HepG2 (cell line): ENCODE measurements around the gene RDH12. TPM values are rescaled to one million over a fixed set of nuclear protein-coding genes. Genes with fewer than 3 reads are reported as not detected.
A peak's percentile ranks its signal among the peaks of the same experiment; 100 is the strongest.

Experiments used
- ATAC-seq: fragments of 200-7000 bp; cut with Tn5 transposase; 3 replicates; pipeline ENCODE4 v1.9.1; 2020; ENCODE audit warnings: mild to moderate bottlenecking, moderate library complexity
- BruUV-seq: library from RNA; stranded (reverse); fragments of 400-500 nt; replicated peaks from 2 replicates; lab custom pipeline; 2021; lab: Mats Ljungman, UMichigan
- CTCF ChIA-PET: fragments of 300-600 bp; formaldehyde crosslinking; extraction: SDS; loops from one replicate; lab custom pipeline; 2021; ENCODE audit warnings: low total read pairs, inconsistent platforms, low intra/inter-chr PET ratio; lab: Yijun Ruan, JAX
- POLR2A ChIA-PET: fragments of 350-600 bp; sonication (Branson Sonifier 250); formaldehyde crosslinking; loops from one replicate; lab custom pipeline; 2020; ENCODE audit warnings: antibody characterized with exemption, inconsistent platforms; lab: Yijun Ruan, JAX
- DNase-seq: peaks from one replicate; pipeline ENCODE4 v3.0.0-alpha.2; 2015; ENCODE audit warnings: low spot score
- FAIRE-seq: peaks from 3 replicates; lab custom pipeline; 2011; peaks lifted over from hg19 to GRCh38; lab: Jason Lieb, UNC
- H2AFZ ChIP-seq: one replicate; pipeline ENCODE4 v1.6.1; 2011; ENCODE audit warnings: low read length, inconsistent platforms
- H3K27ac ChIP-seq: fragments of 300-600 bp; 3 replicates; pipeline ENCODE4 v1.8.0; 2011; ENCODE audit warnings: mixed run types, mild to moderate bottlenecking, mixed read lengths, low read length, inconsistent platforms; ENCODE audit not compliant: insufficient read depth; ENCODE audit errors: extremely low read length
- H3K27me3 ChIP-seq, 2 experiments: fragments of 200-600 bp in 1 of 2; 2 replicates in 1 of 2; 3 replicates in 1 of 2; pipeline versions ENCODE4 v1.6.0 to v1.8.0; 2011; ENCODE audit warnings: low read length in 2 of 2, mild to moderate bottlenecking in 2 of 2, moderate library complexity in 2 of 2, inconsistent platforms in 1 of 2; ENCODE audit not compliant: insufficient read depth in 2 of 2, control insufficient read depth in 1 of 2
- H3K36me3 ChIP-seq, 2 experiments: fragments of 200-600 bp in 1 of 2; replicated peaks in 1 of 2; 2 replicates in 1 of 2; 3 replicates in 1 of 2; pipeline versions ENCODE4 v1.5.1 to v1.8.0; 2011; ENCODE audit warnings: low read length in 2 of 2, inconsistent platforms in 1 of 2; ENCODE audit not compliant: insufficient read depth in 2 of 2, control insufficient read depth in 1 of 2
- H3K4me1 ChIP-seq: 2 replicates; pipeline ENCODE4 v1.5.1; 2012; ENCODE audit warnings: low read length, inconsistent platforms; ENCODE audit not compliant: insufficient read depth
- H3K4me2 ChIP-seq: 2 replicates; pipeline ENCODE4 v1.6.0; 2011; ENCODE audit warnings: low read depth, low read length, inconsistent platforms
- H3K4me3 ChIP-seq, 3 experiments: fragments of 200-600 bp in 1 of 3; sonication (generic), shearing (Covaris generic) in 1 of 3; replicated peaks in 1 of 3; 2 replicates each; pipeline ENCODE4 v1.5.1; 2011 to 2016; ENCODE audit warnings: low read length in 3 of 3, inconsistent platforms in 2 of 3, low read depth in 2 of 3, mild to moderate bottlenecking in 2 of 3, control low read depth in 1 of 3, mixed read lengths in 1 of 3; ENCODE audit not compliant: insufficient read depth in 1 of 3
- H3K79me2 ChIP-seq: one replicate; pipeline ENCODE4 v1.6.1; 2011; ENCODE audit warnings: low read length, inconsistent platforms; ENCODE audit not compliant: insufficient read depth
- H3K9ac ChIP-seq: 2 replicates; pipeline ENCODE4 v1.6.0; 2011; ENCODE audit warnings: mild to moderate bottlenecking, low read depth, low read length, inconsistent platforms; ENCODE audit not compliant: insufficient read depth
- H3K9me3 ChIP-seq: 2 replicates; pipeline ENCODE4 v1.5.1; 2012; ENCODE audit warnings: mild to moderate bottlenecking, low read length
- H4K20me1 ChIP-seq: 2 replicates; pipeline ENCODE4 v1.6.0; 2011; ENCODE audit warnings: inconsistent platforms, mild to moderate bottlenecking, low read length, moderate library complexity; ENCODE audit not compliant: insufficient read depth
- IRX3 ChIP-seq: sonication (generic); formaldehyde crosslinking; IDR thresholded peaks from 2 replicates; pipeline ENCODE4 v1.8.1; 2023; ENCODE audit warnings: mild to moderate bottlenecking, low read depth, missing genetic modification reagents, borderline replicate concordance
- KDM5B ChIP-seq: sonication (generic); formaldehyde crosslinking; IDR thresholded peaks from 2 replicates; pipeline ENCODE4 v1.4.0; 2020; ENCODE audit warnings: missing genetic modification reagents, mild to moderate bottlenecking, borderline replicate concordance
- MED1 ChIP-seq: sonication (generic); formaldehyde crosslinking; IDR thresholded peaks from 2 replicates; pipeline ENCODE4 v1.4.0; 2020; ENCODE audit warnings: missing genetic modification reagents
- MLLT10 ChIP-seq: sonication (generic); formaldehyde crosslinking; IDR thresholded peaks from 2 replicates; pipeline ENCODE4 v1.4.0; 2020; ENCODE audit warnings: missing genetic modification reagents
- PAX8 ChIP-seq: sonication (generic); formaldehyde crosslinking; IDR thresholded peaks from 2 replicates; pipeline ENCODE4 v1.8.0; 2022; ENCODE audit warnings: mild to moderate bottlenecking, missing genetic modification reagents, borderline replicate concordance
- PCBP1 ChIP-seq: fragments of 200-400 bp; formaldehyde crosslinking; IDR thresholded peaks from 2 replicates; pipeline ENCODE4 v1.6.1; 2017; ENCODE audit warnings: mild to moderate bottlenecking, low read depth, low read length, borderline replicate concordance
- RFX3 ChIP-seq: IDR thresholded peaks from 2 replicates; pipeline ENCODE4 v1.6.1; 2016; ENCODE audit warnings: missing biosample characterization, missing genetic modification reagents
- TEAD2 ChIP-seq: sonication (generic); formaldehyde crosslinking; IDR thresholded peaks from 2 replicates; pipeline ENCODE4 v1.9.0; 2021; ENCODE audit warnings: missing genetic modification reagents
- TGIF2 ChIP-seq: IDR thresholded peaks from 2 replicates; pipeline ENCODE4 v1.6.1; 2016; ENCODE audit warnings: control low read depth, missing compliant biosample characterization
- THAP11 ChIP-seq: IDR thresholded peaks from 2 replicates; pipeline ENCODE4 v1.6.1; 2016; ENCODE audit warnings: missing biosample characterization, missing genetic modification reagents
- ZFP41 ChIP-seq: sonication (generic); formaldehyde crosslinking; IDR thresholded peaks from 2 replicates; pipeline ENCODE4 v1.4.0; 2020; ENCODE audit warnings: mild to moderate bottlenecking, missing genetic modification reagents, borderline replicate concordance
- ZNF282 ChIP-seq: fragments of 450-650 bp; IDR thresholded peaks from 2 replicates; pipeline ENCODE4 v1.6.1; 2018; ENCODE audit not compliant: partially characterized antibody
- ZNF34 ChIP-seq: sonication (generic); formaldehyde crosslinking; IDR thresholded peaks from 2 replicates; pipeline ENCODE4 v1.4.0; 2020; ENCODE audit warnings: mild to moderate bottlenecking, missing genetic modification reagents, borderline replicate concordance
- ZNF432 ChIP-seq: sonication (generic); formaldehyde crosslinking; IDR thresholded peaks from 2 replicates; pipeline ENCODE4 v1.5.0; 2020; ENCODE audit warnings: missing genetic modification reagents, mild to moderate bottlenecking, borderline replicate concordance
- ZNF678 ChIP-seq: sonication (generic); formaldehyde crosslinking; IDR thresholded peaks from 2 replicates; pipeline ENCODE4 v1.4.0; 2020; ENCODE audit warnings: mild to moderate bottlenecking, missing genetic modification reagents
- ZNF75D ChIP-seq: sonication (generic); formaldehyde crosslinking; IDR thresholded peaks from 2 replicates; pipeline ENCODE4 v1.8.1; 2023; ENCODE audit warnings: missing genetic modification reagents, mild to moderate bottlenecking, borderline replicate concordance
- ZSCAN12 ChIP-seq: sonication (generic); formaldehyde crosslinking; IDR thresholded peaks from 2 replicates; pipeline ENCODE4 v1.9.0; 2021; ENCODE audit warnings: mild to moderate bottlenecking, missing genetic modification reagents
- WGBS: methylation state at CpG from one replicate; pipeline ENCODE4 v1.1.6; 2017; ENCODE audit warnings: low lambda C conversion rate; 5-methylcytosine and 5-hydroxymethylcytosine counted together
- in situ Hi-C: cut with HindIII; loops from 2 replicates; pipeline ENCODE4 v1.10.0; 2017; ENCODE audit warnings: low pct_unique_long_range_greater_than_20kb; ENCODE audit not compliant: extremely low pct_ligation_motif_present
- intact Hi-C: fragments of 100-400 bp; cut with micrococcal nuclease; formaldehyde crosslinking; loops from one replicate; pipeline ENCODE4 v1.10.0; 2022; ENCODE audit not compliant: unreplicated experiment
- polyA plus RNA-seq, 8 experiments: library from polyadenylated mRNA; depleted of rRNA in 3 of 8; stranded (reverse) in 7 of 8; unstranded in 1 of 8; fragments of >200 nt; fragmentation: Illumina TruSeq in 4 of 8; extraction: Trizol in 4 of 8; gene quantifications; 2 replicates each; pipeline versions ENCODE4 v1.2.1 to v1.2.3, GENCODE V29; 2011 to 2016; ENCODE audit warnings: low read depth in 4 of 8, missing spikeins in 1 of 8, mixed read lengths in 1 of 8; ENCODE audit not compliant: insufficient read depth in 1 of 8
- total RNA-seq, 5 experiments: library from RNA; depleted of rRNA; stranded (reverse); fragments of >200 nt; fragmentation: Illumina TruSeq; extraction: Trizol; gene quantifications; 2 replicates each; pipeline ENCODE4 v1.2.3, GENCODE V29; 2016; ENCODE audit warnings: low read depth in 1 of 5
- TF ChIP-seq, protein P1 (sequence below): sonication (generic); formaldehyde crosslinking; IDR thresholded peaks from 2 replicates; pipeline ENCODE4 v1.9.0; 2021; ENCODE audit warnings: missing genetic modification reagents, borderline replicate concordance
- TF ChIP-seq, protein P2 (sequence below): sonication (generic); formaldehyde crosslinking; IDR thresholded peaks from 2 replicates; pipeline ENCODE4 v1.5.0; 2020; ENCODE audit warnings: mild to moderate bottlenecking, low read depth, missing genetic modification reagents, borderline replicate concordance
- TF ChIP-seq, protein P3 (sequence below), 2 experiments: sonication (generic) in 1 of 2; formaldehyde crosslinking in 1 of 2; IDR thresholded peaks; 2 replicates each; pipeline versions ENCODE4 v1.5.1 to v1.6.1; 2011 to 2020; ENCODE audit warnings: borderline replicate concordance in 1 of 2, low read depth in 1 of 2, low read length in 1 of 2, mild to moderate bottlenecking in 1 of 2, missing genetic modification reagents in 1 of 2, moderate library complexity in 1 of 2

The RDH12 gene
- total and polyA plus RNA-seq, 2 of the 13 experiments (the other 11 are each of a cell fraction or from before 2014, with no cell fraction given), result 1.6 to 2.1 TPM

DNA sequence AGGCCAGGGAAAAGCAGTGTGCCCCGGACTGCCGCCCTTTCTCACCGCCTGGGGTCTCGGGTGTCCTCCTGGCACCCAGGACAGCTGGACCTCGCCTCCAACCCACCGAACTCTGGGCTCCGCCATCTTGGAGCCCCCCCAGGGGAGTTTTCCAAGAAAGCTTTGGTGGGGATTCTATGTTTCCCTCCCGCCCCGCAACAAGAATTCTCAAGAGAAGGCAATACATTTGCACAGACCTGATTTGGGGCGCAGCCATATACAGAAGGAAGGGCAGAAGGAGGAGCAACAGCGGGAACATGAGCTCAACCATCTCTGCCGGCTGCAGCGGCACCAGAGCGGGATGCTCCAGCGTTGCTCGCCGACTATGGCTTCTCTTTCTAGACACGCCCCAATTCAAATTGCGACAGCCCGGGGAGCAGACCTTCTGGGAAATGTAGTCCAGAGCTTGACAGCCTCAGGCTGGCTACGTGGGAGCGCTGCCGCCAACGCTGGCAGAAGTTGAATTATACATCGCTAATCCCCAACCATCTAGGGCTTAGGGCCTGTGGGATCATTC is 6.2 kb upstream of the RDH12 start, which contains the start of gene RDH11:
Gene RDH11, minus strand, starts transcription at position 371 of the 556 bp plus-strand sequence. Its CDS starts 61 bp downstream, at position 310.
- peak; percentile 96 for ATAC-seq
- H3K9ac ChIP-seq, result peak within 1 kb of the TSS; percentile 96
- H2AFZ ChIP-seq, result no peak within 1 kb of the TSS
- no peaks in the 10 kb centered on the region; a peak in 1 of 5 replicates for H3K27me3 ChIP-seq
- H3K9me3 ChIP-seq, result no peaks in the 10 kb centered on the region
- ChIA-PET POLR2A (interaction anchor here (0.6 to 2.2 kb wide), 14 partner anchors 9 to 336 kb away, joined by 3 to 13 read pairs (median 4); partner anchors contain the start of genes ATP6V1D, EIF2S1, PIGH and ZFYVE26), CTCF (no interaction called here)
- 0% methylated on average over 14 of the region's 25 CpGs for WGBS
- in situ Hi-C loops, result no loop called here
- H3K79me2 ChIP-seq, result peaks cover 35% of the 10 kb centered on the region
- intact Hi-C loops, result no loop called here
- peak; percentile 90 for DNase-seq
- peak; percentile 98 for FAIRE-seq
- peak within 1 kb of the TSS; percentile 85 for H3K4me2 ChIP-seq
- H4K20me1 ChIP-seq, result peaks cover 3% of the 10 kb centered on the region
- peak within 1 kb of the TSS; percentile 94 to 99 (median 96) for H3K4me3 ChIP-seq
- peak within 1 kb of the TSS; percentile 96 for H3K27ac ChIP-seq
- BruUV-seq, result no TSS peak
- H3K36me3 ChIP-seq, result peaks cover 5 to 26% of the 10 kb centered on the region in 2 experiments
- H3K4me1 ChIP-seq, result peaks cover 52% of the 10 kb centered on the region
- TF ChIP-seq ZNF75D (no peak), RFX3 (no peak), PAX8 (CRISPR knock-in tag) (no peak), ZNF432 (CRISPR knock-in tag) (no peak), IRX3 (CRISPR knock-in tag) (no peak), THAP11 (peak; percentile 98), ZNF282 (no peak), ZFP41 (CRISPR knock-in tag) (no peak), MLLT10 (CRISPR knock-in tag) (no peak), ZNF678 (CRISPR knock-in tag) (no peak), KDM5B (peak; percentile 36; the same call in 1 of the 2 replicates), TEAD2 (no peak), MED1 (CRISPR knock-in tag) (no peak), ZNF34 (CRISPR knock-in tag) (peak; percentile 71; the same call in 1 of the 2 replicates), ZSCAN12 (CRISPR knock-in tag) (no peak), TGIF2 (CRISPR knock-in tag) (peak; percentile 33; the same call in 1 of the 2 replicates), PCBP1 (no peak)
- TF ChIP-seq, protein P1, sequence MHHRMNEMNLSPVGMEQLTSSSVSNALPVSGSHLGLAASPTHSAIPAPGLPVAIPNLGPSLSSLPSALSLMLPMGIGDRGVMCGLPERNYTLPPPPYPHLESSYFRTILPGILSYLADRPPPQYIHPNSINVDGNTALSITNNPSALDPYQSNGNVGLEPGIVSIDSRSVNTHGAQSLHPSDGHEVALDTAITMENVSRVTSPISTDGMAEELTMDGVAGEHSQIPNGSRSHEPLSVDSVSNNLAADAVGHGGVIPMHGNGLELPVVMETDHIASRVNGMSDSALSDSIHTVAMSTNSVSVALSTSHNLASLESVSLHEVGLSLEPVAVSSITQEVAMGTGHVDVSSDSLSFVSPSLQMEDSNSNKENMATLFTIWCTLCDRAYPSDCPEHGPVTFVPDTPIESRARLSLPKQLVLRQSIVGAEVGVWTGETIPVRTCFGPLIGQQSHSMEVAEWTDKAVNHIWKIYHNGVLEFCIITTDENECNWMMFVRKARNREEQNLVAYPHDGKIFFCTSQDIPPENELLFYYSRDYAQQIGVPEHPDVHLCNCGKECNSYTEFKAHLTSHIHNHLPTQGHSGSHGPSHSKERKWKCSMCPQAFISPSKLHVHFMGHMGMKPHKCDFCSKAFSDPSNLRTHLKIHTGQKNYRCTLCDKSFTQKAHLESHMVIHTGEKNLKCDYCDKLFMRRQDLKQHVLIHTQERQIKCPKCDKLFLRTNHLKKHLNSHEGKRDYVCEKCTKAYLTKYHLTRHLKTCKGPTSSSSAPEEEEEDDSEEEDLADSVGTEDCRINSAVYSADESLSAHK (CRISPR knock-in tag), result no peak
- TF ChIP-seq, protein P2, sequence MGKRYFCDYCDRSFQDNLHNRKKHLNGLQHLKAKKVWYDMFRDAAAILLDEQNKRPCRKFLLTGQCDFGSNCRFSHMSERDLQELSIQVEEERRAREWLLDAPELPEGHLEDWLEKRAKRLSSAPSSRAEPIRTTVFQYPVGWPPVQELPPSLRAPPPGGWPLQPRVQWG (CRISPR knock-in tag), result no peak
- TF ChIP-seq, protein P3, sequence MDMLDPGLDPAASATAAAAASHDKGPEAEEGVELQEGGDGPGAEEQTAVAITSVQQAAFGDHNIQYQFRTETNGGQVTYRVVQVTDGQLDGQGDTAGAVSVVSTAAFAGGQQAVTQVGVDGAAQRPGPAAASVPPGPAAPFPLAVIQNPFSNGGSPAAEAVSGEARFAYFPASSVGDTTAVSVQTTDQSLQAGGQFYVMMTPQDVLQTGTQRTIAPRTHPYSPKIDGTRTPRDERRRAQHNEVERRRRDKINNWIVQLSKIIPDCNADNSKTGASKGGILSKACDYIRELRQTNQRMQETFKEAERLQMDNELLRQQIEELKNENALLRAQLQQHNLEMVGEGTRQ (IDR thresholded peaks at IDR 0.05; ENCODE audit: low read depth, low read length), result no peak
- TF ChIP-seq, protein P3 (CRISPR knock-in tag; IDR thresholded peaks at IDR 0.05; ENCODE audit: borderline replicate concordance), result no peak
